ELF-1 (cell line): ENCODE data around the gene RPS28.
"Not testable (repeated sequence)": the region's sequence is repeated elsewhere in the genome, so short reads cannot be mapped to it uniquely, and the experiment has no call there.

Experiments
- DNase-seq: peaks from one replicate; pipeline ENCODE4 v3.0.0-alpha.2; 2016; ENCODE audit warnings: low read depth, low spot score

Gene RPS28

DNA sequence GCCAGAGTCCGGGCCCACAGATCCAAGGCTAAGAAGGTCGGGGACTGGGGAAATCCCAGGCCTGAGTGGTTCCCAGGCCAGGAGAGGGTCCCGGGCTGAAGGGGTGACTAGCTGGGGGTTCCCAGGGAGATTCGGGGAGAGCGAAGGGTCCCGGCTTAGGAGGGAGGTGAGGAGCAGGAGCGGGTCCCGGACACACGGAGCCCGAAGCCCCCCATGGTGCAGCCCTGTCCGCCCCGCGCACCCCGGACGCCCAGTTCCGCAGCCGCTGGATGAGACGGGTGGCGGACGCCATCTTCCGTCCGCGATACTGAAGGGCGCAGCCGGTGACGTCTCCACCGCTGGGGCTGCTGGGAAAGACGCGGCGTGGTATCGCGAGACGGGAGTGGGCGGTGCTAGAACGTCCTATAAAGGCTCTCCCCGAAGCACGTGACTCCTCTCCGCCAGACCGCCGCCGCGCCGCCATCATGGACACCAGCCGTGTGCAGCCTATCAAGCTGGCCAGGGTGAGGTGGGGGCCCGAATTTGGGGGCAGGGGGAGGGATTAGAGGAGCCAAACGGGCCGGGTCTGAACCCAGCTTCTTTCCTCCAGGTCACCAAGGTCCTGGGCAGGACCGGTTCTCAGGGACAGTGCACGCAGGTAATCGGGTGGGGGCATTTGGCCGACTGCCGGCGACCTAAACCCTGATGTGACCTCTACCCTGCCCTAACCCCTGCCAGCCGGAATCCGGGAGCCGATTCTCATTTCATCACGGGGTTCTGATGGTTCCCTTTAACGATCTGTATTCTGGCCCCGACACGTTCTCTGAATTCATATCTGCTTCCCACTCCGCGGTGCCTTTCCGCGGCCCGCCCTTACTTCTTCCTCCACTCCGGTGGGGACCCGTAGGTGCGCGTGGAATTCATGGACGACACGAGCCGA lies at the start of gene RPS28, which contains the start of gene NDUFA7:
Gene RPS28 (plus strand): TSS at position 430 of the 919 bp plus-strand sequence. CDS start 35 bp downstream, at position 465.
Gene NDUFA7 (minus strand): TSS at position 309 of the 919 bp plus-strand sequence. CDS start 17 bp downstream, at position 292.
- DNase-seq = peak; percentile 98

DNA sequence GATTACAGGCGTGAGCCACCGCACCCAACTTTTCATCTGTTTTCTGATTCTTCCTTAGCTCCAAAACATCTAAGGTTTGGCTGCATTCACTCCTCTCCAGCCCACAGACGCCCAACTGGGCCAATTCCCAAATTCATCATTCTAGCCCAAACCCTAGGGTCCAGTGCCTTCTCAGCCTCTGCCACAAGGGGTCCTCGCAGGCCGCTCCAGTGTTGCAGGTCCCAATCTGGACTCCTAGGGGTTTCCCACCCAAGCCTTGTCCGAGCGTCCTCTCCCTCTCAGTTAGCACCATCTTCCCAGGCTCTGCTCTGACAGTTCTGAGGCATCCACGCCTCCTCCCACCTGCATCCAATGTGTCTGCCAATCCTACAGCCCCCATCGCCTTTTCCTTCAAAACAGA lies 44.8 kb upstream of the RPS28 start:
- DNase-seq = not testable (repeated sequence)

GRCh38 chr19:8291337-8291736 lies 30.0 kb upstream of the RPS28 start:
- DNase-seq = not testable (repeated sequence)

DNA sequence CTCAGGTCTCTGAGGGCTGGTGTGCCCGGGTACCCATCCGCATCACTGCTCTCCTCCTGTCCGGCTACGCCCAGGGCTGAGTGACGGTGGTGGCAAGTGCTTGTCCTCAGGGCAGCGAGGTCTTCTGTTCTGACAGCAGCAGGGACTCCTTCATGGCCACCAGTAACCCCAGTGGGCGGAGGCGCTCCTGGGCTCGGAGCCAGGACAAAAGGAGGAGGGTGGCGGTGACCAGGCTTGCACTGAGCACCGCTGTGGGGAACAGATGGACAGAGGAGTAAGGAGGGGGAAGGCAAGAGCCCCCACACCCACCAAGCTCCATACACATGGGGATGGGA lies 19.0 kb upstream of the RPS28 start:
- no peak for DNase-seq

- DNase-seq = no peak
Observed at GRCh38 chr19:8302734-8303133, 18.6 kb upstream of the RPS28 start.

DNA sequence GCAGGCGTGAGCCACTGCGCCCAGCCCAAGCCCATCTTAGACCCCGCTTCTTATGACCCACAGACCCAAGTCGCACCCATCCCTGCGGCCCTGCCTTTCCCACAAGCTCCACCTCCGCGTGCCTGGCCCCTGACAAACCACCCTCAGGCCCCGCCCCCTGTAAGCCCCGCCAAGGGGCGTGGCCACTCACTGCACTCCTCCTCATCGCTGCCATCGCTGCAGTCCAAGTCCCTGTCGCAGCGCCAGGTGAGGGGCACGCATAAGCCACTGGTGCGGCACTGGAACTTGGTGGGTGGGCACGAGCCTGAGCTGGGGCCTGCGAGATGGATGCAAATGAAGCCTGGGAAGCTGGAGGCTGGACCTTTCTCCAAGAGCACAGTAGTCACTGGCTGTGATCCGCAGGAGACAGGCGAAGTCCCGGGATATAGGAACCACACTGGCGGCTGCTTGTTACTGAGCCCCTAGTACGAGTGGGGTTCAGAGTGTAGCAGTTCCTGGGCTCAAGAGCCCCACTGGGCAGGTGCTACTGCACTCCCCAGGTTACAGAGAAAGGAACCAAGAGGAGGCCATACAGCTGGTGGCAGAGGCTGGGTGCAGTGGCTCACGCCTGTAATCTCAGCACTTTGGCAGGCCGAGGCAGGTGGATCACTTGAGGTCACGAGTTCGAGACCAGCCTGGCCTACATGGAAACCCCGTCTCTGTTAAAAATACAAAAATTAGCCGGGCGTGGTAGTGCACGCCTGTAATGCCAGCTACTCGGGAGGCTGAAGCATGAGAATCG lies 16.3 kb upstream of the RPS28 start:
- DNase-seq = peak; percentile 96

GRCh38 chr19:8305798-8306197 lies 15.5 kb upstream of the RPS28 start:
- no peak for DNase-seq

GRCh38 chr19:8306235-8307054 lies 14.9 kb upstream of the RPS28 start:
- no peak for DNase-seq

GRCh38 chr19:8307400-8307964 lies 13.8 kb upstream of the RPS28 start:
- peak; percentile 48 for DNase-seq

DNA sequence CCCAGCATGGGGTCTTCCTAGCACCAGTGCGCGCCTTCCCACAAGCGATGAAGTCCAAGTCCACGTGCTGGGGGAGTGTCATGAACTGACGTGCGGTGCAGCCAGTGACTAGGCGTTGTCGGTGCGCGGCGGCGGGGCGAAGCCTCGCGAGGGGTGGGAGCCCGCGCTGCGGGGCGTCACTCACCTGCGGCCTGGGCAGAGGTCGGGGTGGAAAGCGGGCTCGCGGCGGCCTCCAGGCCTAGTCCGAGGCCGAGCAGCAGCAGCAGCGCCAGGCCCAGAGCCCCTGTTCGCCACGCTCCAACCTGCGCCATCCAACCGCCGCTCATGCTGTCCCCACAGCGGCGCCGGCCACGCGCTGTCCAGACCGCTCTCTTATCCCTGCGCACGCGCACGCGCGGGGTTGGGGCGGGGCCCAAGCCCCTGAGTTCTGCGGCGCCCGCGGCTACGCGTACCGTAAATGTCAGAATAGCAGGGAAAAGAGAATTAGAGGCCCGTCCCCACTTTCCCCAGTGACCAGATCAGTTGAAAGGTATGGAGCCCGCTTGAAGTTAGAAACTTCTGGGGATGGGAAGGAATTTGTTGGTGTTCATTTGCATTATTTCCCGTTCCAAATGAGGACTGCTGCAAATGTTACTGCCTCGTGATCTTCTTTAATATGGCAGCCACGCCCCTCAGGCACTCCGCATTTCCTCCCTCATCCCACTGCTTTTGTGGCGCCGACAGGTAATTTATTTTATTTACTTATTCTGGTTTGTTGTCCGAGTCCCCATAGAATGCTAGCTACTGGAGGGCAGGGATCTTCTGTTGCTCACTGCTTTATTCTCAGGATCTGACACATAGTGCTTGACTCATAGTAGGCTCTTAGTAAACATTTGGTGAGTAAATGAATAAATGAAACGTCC lies 13.1 kb upstream of the RPS28 start, which contains the start of gene CD320:
Gene CD320 (minus strand): TSS at position 394 of the 902 bp plus-strand sequence. CDS start 68 bp downstream, at position 326.
- DNase-seq = peak; percentile 94

GRCh38 chr19:8308891-8309291 lies 12.4 kb upstream of the RPS28 start:
- DNase-seq = no peak

DNA sequence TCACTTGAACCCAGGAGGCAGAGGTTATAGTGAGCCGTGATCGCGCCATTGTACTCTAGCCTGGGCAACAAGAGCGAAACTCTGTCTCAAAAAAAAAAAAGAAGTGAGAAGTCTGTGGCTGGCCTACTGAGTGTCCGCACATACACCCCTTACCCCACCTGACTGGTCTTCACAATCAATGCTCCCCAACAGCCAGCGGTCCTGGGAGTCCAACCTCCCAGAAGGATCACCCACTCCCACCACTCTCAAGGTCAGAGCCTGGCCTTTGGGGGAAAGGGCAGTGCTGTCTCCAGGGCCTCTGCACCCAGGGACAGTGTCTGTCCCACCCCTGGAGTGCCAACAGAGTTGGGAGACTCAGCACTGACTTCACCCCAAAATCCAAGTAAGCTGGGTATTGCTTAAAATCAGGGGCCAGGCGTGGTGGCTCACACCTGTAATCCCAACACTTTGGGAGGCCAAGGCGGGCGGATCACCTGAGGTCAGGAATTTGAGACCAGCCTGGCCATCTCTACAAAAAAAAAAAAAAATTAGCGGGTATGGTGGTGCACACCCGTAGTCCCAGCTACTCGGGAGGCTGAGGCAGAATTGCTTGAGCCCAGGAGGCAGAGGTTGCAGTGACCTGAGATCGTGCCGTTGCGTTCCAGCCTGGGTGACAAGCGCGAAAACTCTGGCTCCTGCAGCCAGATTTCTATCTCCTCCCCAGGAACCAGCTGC lies 10.8 kb upstream of the RPS28 start:
- no peak for DNase-seq

DNA sequence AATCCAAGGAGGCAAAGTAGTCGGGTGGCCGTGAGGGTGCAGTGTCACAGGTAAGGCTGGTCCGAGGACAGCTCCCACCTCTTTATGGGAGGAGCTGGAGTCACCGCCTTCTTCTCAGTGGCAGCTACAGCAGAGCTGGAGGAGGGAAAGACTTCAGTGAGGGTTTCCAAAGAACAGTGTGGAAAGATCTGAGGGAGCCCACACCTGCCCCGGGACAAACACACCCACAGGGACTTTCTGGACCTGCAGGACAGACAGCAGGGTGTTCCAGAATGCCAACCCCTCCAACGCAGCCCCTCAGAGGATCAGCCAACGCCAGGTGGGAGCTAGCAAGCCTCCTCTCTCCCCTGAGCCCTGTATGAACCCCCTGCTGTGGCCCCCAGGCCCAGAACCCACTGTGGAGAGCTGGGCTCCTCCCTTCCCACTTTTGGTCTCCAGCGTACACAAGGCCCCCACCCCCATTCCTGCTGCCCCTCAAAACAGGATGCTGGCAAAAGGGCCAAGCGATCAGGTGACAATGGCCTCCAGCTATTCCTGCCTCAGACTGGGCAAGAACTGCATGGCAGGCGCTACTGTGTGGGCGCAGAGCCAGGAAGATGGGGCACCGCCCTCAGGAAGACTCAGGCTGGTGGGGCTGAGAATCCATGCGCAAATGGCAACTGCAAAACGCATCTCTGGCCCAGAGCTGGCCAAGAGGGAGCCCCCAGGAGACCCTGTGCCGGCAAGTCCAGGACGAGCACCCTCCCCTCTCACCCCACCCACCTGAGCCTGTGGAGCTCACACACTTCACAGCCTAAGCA lies 9.6 kb upstream of the RPS28 start:
- DNase-seq = no peak

DNA sequence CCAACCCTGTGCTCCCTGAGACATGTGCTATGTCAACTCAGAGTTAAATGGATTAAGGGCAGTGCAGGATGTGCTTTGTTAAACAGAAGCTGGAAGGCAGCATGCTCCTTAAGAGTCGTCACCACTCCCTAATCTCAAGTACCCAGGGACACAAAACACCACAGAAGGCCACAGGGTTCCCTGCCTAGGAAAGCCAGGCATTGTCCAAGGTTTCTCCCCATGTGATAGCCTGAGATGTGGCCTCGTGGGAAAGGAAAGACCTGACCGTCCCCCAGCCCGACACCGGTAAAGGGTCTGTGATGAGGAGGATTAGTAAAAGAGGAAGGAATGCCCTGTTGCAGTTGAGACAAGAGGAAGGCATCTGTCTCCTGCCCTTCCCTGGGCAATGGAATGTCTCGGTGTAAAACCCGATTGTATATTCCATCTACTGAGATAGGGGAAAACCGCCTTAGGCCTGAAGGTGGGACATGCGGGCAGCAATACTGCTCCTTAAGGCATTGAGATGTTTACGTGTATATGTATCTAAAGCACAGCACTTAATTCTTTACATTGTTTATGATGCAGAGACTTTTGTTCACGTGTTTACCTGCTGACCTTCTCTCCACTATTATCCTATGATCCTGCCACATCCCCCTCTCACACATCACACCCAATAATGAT lies 6.2 kb upstream of the RPS28 start:
- DNase-seq = peak; percentile 47

DNA sequence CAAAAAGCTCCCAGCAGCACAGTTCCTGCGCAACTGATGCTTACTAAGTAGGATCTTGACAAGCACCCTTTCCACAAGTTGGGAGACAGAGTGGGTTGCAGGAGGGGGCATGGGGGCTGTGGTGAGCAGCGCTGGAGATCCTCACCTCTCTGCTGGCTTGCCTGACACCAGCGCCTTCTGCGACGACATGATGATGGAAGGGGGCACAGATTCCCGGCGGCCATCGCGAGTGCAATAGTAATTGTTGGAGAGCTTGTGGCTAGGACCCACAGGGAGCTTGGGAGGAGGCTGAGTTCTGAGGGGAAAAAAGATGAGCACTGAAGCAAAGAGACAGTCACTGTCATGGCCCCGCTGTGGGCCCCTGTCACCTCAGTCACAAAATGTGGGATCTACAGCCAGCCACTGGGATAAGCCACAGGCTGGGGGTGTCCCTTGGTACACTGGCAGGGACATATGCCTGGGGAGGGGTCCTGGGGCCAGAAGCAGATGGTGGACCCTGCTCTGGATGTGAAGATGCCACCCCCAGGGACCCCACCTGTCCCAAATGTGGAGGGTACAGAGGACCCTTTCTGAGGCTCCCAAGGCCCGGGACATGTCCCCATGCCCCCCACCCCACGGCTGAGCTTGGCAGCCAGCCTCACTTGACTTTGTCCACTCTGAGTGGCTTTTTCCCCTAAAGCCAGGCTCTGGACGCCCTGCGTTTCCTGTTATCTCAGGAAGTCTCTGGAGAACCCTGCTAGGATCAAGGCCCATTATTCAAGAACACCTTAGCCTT lies 4.8 kb upstream of the RPS28 start:
- DNase-seq = no peak

- DNase-seq = not testable (repeated sequence)
Observed at GRCh38 chr19:8318835-8319234, 2.5 kb upstream of the RPS28 start.

DNA sequence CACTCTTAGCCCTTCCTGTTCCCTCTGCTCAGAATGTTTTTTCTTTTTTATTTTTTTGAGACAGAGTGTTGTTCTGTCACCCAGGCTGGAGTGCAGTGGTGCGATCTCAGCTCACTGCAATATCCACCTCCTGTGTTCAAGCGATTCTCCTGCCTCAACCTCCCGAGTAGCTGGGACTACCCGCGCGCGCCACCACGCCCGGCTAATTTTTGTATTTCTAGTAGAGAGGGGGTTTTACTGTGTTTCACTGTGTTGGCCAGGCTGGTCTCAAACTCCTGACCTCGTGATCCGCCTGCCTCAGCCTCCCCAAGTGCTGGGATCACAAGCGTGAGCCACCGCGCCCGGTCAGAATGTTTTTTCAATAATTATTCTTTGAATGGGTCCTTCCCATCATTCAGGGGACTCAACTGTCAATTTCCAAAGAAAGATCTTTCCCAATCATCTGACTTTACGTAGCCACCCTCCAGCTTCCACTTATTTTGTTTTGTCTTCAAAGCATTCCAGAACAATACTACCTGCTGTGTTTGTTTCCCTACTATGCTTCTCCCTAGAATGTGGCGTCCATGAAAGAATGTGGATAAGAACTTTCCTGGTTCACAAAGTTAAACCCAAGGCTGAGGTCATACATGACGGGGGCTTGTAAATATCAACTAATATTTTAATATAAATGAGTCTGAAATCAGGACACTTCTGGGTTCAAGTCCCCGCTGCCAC lies 1.3 kb upstream of the RPS28 start:
- no peak for DNase-seq
